SK-MEL-5 (cell line): Measurements from ENCODE around the gene MROH9. TPM values are rescaled to one million over a fixed set of nuclear protein-coding genes. Genes with fewer than 3 reads are reported as not detected.

Experiments
- DNase-seq: peaks from one replicate; pipeline ENCODE4 v3.0.0-alpha.2; 2016; ENCODE audit warnings: low read depth, low spot score
- in situ Hi-C: cut with HindIII; loops from 2 replicates; pipeline ENCODE4 v1.10.0; 2016; ENCODE audit warnings: low sequenced_read_pairs, high pct_unique_total_duplicates, low pct_unique_long_range_greater_than_20kb
- small RNA-seq, 2 experiments: library from RNA; depleted of rRNA; stranded (forward); fragments of <200 nt; gene quantifications; one replicate each; pipeline ENCODE3, GENCODE V24; 2014
- total RNA-seq: library from RNA; depleted of rRNA; stranded (reverse); fragments of >200 nt; shearing (Covaris generic); gene quantifications from 2 replicates; pipeline ENCODE4 v1.2.3, GENCODE V29; 2014; rRNA removed

MROH9 gene
- total RNA-seq, 1 experiment from 2014 or later, result not detected

GRCh38 chr1:171112119-171112518 lies 176.8 kb downstream of the MROH9 start:
- in situ Hi-C loops, result no loop called here
- no peak for DNase-seq

DNA sequence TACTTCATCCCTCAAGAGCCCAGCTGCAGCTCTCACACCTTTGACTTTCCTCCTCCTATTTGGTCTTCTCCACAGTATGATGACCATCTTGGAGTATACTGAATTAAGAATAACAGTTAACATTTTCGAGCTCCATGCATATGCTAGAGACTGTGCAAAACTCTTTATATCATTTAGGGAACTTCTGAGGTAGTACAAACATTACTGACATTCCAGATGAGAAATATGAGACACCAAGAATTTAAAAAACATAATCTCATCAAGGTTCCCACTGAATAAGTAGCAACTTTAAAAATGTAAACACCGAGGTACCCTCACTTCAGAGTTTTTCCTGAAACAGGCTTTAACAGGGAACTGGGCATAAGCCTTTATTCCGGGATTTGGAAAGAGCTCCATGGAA lies 178.0 kb downstream of the MROH9 start:
- in situ Hi-C loops, result no loop called here
- no peak for DNase-seq

Small RNAs within 50 kb of the gene (small RNA-seq; reads per million reads assigned to genes)
- gene MIR1295A, result 0 reads per million in 2 experiments

Other genes with a start within 250 kb of the MROH9 start
- gene FMO3, start 155.4 kb downstream of the MROH9 start, total RNA-seq, result 0.11 and 0.21 TPM in 2 replicates
- not detected in 2 replicates for gene FMO2, start 249.8 kb downstream of the MROH9 start, total RNA-seq